ENCODE results near the gene SPATA20. TPM values are rescaled to one million over a fixed set of nuclear protein-coding genes. Genes with fewer than 3 reads are reported as not detected.

The SPATA20 gene
- total RNA-seq, 1 experiment from 2014 or later: 24.6 TPM

DNA sequence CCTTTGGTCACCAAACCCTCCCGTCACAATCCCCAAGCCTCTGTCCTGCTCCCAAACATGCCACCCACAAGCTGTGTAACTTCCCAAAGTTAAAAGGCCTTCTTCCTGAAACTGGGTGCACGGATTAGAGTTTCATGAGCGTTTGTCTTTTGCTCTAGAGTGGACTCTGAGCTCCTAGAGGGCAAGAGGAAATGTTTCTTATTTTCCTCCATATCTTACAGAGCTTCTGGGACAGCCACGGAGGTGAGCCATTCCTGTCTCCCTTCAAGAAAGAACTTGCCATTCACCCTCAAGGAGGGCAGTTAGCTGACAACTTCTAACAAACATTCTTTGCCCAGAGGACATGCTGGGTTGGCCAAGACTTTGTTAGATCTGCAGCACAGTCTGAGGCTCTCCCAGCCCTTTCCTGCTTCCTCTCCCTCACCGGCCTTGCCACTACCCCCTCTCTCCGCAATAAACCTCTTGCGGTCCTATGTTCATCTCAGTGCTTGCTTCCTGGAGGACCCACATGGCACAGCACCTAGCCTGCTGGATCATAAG, 41.3 kb upstream of the SPATA20 start:
- H3K4me3 Mint-ChIP-seq: no peak overlapping the region
- no peak overlapping the region; the same call in 1 of the 2 replicates for H3K27ac Mint-ChIP-seq
- H3K4me1 Mint-ChIP-seq: peaks cover 24% of the 10 kb centered on the region
- no peak for DNase-seq (ENCODE audit: low spot score)
- H3K9me3 Mint-ChIP-seq: no peaks in the 10 kb centered on the region
- peaks cover 6% of the 10 kb centered on the region for H3K27me3 Mint-ChIP-seq (ENCODE audit: low read depth)
- CTCF ChIA-PET: interaction anchor here (1.6 kb wide), 1 partner anchor 125 kb away, joined by 4 read pairs; no protein-coding TSS in a partner anchor
- H3K36me3 Mint-ChIP-seq: no peaks in the 10 kb centered on the region
- POLR2A ChIA-PET: no interaction called here
- ATAC-seq: no peak
- TF ChIP-seq, protein P1, sequence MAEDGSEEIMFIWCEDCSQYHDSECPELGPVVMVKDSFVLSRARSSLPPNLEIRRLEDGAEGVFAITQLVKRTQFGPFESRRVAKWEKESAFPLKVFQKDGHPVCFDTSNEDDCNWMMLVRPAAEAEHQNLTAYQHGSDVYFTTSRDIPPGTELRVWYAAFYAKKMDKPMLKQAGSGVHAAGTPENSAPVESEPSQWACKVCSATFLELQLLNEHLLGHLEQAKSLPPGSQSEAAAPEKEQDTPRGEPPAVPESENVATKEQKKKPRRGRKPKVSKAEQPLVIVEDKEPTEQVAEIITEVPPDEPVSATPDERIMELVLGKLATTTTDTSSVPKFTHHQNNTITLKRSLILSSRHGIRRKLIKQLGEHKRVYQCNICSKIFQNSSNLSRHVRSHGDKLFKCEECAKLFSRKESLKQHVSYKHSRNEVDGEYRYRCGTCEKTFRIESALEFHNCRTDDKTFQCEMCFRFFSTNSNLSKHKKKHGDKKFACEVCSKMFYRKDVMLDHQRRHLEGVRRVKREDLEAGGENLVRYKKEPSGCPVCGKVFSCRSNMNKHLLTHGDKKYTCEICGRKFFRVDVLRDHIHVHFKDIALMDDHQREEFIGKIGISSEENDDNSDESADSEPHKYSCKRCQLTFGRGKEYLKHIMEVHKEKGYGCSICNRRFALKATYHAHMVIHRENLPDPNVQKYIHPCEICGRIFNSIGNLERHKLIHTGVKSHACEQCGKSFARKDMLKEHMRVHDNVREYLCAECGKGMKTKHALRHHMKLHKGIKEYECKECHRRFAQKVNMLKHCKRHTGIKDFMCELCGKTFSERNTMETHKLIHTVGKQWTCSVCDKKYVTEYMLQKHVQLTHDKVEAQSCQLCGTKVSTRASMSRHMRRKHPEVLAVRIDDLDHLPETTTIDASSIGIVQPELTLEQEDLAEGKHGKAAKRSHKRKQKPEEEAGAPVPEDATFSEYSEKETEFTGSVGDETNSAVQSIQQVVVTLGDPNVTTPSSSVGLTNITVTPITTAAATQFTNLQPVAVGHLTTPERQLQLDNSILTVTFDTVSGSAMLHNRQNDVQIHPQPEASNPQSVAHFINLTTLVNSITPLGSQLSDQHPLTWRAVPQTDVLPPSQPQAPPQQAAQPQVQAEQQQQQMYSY (CRISPR knock-in tag; IDR thresholded peaks at IDR 0.05): no peak
- TF ChIP-seq, protein P2, sequence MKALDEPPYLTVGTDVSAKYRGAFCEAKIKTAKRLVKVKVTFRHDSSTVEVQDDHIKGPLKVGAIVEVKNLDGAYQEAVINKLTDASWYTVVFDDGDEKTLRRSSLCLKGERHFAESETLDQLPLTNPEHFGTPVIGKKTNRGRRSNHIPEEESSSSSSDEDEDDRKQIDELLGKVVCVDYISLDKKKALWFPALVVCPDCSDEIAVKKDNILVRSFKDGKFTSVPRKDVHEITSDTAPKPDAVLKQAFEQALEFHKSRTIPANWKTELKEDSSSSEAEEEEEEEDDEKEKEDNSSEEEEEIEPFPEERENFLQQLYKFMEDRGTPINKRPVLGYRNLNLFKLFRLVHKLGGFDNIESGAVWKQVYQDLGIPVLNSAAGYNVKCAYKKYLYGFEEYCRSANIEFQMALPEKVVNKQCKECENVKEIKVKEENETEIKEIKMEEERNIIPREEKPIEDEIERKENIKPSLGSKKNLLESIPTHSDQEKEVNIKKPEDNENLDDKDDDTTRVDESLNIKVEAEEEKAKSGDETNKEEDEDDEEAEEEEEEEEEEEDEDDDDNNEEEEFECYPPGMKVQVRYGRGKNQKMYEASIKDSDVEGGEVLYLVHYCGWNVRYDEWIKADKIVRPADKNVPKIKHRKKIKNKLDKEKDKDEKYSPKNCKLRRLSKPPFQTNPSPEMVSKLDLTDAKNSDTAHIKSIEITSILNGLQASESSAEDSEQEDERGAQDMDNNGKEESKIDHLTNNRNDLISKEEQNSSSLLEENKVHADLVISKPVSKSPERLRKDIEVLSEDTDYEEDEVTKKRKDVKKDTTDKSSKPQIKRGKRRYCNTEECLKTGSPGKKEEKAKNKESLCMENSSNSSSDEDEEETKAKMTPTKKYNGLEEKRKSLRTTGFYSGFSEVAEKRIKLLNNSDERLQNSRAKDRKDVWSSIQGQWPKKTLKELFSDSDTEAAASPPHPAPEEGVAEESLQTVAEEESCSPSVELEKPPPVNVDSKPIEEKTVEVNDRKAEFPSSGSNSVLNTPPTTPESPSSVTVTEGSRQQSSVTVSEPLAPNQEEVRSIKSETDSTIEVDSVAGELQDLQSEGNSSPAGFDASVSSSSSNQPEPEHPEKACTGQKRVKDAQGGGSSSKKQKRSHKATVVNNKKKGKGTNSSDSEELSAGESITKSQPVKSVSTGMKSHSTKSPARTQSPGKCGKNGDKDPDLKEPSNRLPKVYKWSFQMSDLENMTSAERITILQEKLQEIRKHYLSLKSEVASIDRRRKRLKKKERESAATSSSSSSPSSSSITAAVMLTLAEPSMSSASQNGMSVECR (CRISPR knock-in tag; IDR thresholded peaks at IDR 0.05; ENCODE audit: borderline replicate concordance): no peak
- TF ChIP-seq TEAD4 (CRISPR knock-in tag; IDR thresholded peaks at IDR 0.05) (no peak), ZNF317 (CRISPR knock-in tag; IDR thresholded peaks at IDR 0.05; ENCODE audit: borderline replicate concordance, low read depth) (no peak), SMAD4 (CRISPR knock-in tag; IDR thresholded peaks at IDR 0.05) (no peak), ATF1 (CRISPR knock-in tag; IDR thresholded peaks at IDR 0.05) (no peak), KAT7 (CRISPR knock-in tag; IDR thresholded peaks at IDR 0.05; ENCODE audit: borderline replicate concordance) (no peak), FOXP1 (CRISPR knock-in tag; IDR thresholded peaks at IDR 0.05; ENCODE audit: borderline replicate concordance) (no peak), EMX1 (CRISPR knock-in tag; IDR thresholded peaks at IDR 0.05) (no peak), ZNF219 (CRISPR knock-in tag; IDR thresholded peaks at IDR 0.05; ENCODE audit: borderline replicate concordance) (no peak), SMAD3 (CRISPR knock-in tag; IDR thresholded peaks at IDR 0.05; ENCODE audit: borderline replicate concordance) (no peak)
- TF ChIP-seq, protein P3, sequence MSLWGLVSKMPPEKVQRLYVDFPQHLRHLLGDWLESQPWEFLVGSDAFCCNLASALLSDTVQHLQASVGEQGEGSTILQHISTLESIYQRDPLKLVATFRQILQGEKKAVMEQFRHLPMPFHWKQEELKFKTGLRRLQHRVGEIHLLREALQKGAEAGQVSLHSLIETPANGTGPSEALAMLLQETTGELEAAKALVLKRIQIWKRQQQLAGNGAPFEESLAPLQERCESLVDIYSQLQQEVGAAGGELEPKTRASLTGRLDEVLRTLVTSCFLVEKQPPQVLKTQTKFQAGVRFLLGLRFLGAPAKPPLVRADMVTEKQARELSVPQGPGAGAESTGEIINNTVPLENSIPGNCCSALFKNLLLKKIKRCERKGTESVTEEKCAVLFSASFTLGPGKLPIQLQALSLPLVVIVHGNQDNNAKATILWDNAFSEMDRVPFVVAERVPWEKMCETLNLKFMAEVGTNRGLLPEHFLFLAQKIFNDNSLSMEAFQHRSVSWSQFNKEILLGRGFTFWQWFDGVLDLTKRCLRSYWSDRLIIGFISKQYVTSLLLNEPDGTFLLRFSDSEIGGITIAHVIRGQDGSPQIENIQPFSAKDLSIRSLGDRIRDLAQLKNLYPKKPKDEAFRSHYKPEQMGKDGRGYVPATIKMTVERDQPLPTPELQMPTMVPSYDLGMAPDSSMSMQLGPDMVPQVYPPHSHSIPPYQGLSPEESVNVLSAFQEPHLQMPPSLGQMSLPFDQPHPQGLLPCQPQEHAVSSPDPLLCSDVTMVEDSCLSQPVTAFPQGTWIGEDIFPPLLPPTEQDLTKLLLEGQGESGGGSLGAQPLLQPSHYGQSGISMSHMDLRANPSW (CRISPR knock-in tag; conservative IDR thresholded peaks at IDR 0.05; ENCODE audit: low read depth): no peak
- TF ChIP-seq, protein P4, sequence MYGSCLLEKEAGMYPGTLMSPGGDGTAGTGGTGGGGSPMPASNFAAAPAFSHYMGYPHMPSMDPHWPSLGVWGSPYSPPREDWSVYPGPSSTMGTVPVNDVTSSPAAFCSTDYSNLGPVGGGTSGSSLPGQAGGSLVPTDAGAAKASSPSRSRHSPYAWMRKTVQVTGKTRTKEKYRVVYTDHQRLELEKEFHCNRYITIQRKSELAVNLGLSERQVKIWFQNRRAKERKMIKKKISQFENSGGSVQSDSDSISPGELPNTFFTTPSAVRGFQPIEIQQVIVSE (CRISPR knock-in tag; IDR thresholded peaks at IDR 0.05; ENCODE audit: borderline replicate concordance): no peak
- TF ChIP-seq, protein P5, sequence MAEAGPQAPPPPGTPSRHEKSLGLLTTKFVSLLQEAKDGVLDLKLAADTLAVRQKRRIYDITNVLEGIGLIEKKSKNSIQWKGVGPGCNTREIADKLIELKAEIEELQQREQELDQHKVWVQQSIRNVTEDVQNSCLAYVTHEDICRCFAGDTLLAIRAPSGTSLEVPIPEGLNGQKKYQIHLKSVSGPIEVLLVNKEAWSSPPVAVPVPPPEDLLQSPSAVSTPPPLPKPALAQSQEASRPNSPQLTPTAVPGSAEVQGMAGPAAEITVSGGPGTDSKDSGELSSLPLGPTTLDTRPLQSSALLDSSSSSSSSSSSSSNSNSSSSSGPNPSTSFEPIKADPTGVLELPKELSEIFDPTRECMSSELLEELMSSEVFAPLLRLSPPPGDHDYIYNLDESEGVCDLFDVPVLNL (CRISPR knock-in tag; IDR thresholded peaks at IDR 0.05; ENCODE audit: borderline replicate concordance, low read depth): no peak
- TF ChIP-seq, protein P6, sequence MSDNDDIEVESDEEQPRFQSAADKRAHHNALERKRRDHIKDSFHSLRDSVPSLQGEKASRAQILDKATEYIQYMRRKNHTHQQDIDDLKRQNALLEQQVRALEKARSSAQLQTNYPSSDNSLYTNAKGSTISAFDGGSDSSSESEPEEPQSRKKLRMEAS (CRISPR knock-in tag; IDR thresholded peaks at IDR 0.05): no peak
- TF ChIP-seq, protein P7, sequence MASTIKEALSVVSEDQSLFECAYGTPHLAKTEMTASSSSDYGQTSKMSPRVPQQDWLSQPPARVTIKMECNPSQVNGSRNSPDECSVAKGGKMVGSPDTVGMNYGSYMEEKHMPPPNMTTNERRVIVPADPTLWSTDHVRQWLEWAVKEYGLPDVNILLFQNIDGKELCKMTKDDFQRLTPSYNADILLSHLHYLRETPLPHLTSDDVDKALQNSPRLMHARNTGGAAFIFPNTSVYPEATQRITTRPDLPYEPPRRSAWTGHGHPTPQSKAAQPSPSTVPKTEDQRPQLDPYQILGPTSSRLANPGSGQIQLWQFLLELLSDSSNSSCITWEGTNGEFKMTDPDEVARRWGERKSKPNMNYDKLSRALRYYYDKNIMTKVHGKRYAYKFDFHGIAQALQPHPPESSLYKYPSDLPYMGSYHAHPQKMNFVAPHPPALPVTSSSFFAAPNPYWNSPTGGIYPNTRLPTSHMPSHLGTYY (CRISPR knock-in tag; IDR thresholded peaks at IDR 0.05): no peak
